Esophagus muscularis mucosa (tissue), 4 donors: ENCODE measurements around the gene BBS1.

Experiments
- EP300 ChIP-seq: sonication (generic); formaldehyde crosslinking; IDR thresholded peaks from one replicate; pipeline ENCODE4 v1.6.1; 2017; ENCODE audit warnings: antibody characterized with exemption
- POLR2A ChIP-seq: fragments of 450-650 bp; IDR thresholded peaks from one replicate; pipeline ENCODE4 v1.6.1; 2017; ENCODE audit warnings: antibody characterized with exemption, moderate library complexity, mild to moderate bottlenecking, low read depth
- POLR2AphosphoS5 ChIP-seq, 2 donors: sonication (generic); formaldehyde crosslinking; IDR thresholded peaks; one replicate each; pipeline ENCODE4 v1.6.1; 2017; ENCODE audit warnings: antibody characterized with exemption in 2 of 2
- TF ChIP-seq, protein P1 (sequence below), 3 experiments: fragments of 200-600 bp in 2 of 3; fragments of 450-650 bp in 1 of 3; sonication (generic) in 2 of 3; IDR thresholded peaks; one replicate each; pipeline ENCODE4 v1.5.1; 2017 to 2019; ENCODE audit warnings: antibody characterized with exemption in 3 of 3, mild to moderate bottlenecking in 2 of 3, moderate library complexity in 1 of 3

DNA sequence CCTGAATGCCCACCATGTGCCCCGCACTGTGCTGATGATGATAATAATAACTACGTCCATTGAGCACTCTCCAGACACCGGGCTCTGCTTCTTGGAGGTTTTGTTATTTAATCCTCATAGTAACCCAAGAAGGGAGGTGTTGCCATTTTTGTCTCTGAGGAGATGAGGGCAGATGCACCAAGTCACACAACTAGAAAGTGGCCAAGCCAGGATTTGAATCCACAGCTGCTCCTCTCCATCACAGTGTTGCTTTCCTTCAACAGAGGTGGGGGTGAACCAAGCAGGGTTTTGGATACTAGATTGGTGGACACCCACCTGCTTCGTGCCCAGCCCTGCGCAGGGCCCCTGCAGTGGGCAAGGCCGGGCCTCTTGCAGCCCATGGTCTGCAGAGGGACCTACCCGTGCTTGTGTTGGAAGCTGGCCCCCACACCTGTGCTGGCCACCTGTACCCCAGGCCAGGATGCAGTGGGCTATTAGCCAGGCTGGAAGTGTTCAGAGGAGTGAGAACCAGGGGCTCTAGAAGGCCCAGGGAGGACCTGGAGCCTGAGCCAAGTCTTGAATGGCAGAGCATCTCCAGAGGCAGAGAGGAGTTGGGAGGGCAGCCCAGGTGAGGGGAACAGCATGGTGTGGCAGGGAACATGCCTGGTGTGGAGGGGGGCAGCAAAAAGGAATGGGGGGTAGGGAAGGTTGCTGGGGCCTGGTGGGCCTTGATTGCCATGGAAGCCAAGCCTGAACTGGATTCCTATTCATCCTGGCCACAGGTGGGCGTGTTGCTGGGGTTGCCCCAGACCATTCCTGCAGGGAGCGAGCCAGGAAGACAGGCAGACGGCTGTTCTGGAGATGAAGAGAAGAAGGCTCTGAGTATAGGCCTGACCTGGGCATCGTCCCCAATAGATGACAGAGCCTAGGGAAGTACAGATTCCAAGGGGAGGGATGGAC, 32.9 kb upstream of the BBS1 start:
- TF ChIP-seq POLR2A (no peak), EP300 (no peak), POLR2AphosphoS5 (IDR thresholded peaks at IDR 0.05) (no peak)
- TF ChIP-seq, protein P1, sequence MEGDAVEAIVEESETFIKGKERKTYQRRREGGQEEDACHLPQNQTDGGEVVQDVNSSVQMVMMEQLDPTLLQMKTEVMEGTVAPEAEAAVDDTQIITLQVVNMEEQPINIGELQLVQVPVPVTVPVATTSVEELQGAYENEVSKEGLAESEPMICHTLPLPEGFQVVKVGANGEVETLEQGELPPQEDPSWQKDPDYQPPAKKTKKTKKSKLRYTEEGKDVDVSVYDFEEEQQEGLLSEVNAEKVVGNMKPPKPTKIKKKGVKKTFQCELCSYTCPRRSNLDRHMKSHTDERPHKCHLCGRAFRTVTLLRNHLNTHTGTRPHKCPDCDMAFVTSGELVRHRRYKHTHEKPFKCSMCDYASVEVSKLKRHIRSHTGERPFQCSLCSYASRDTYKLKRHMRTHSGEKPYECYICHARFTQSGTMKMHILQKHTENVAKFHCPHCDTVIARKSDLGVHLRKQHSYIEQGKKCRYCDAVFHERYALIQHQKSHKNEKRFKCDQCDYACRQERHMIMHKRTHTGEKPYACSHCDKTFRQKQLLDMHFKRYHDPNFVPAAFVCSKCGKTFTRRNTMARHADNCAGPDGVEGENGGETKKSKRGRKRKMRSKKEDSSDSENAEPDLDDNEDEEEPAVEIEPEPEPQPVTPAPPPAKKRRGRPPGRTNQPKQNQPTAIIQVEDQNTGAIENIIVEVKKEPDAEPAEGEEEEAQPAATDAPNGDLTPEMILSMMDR (IDR thresholded peaks at IDR 0.05) = no peak
